Naive B cell (primary cell): ENCODE data around the gene PRKG1. TPM values are rescaled to one million over a fixed set of nuclear protein-coding genes. Genes with fewer than 3 reads are reported as not detected.
"Not testable (repeated sequence)": the region's sequence is repeated elsewhere in the genome, so short reads cannot be mapped to it uniquely, and the experiment has no call there.

ENCODE experiments used
- ATAC-seq, 2 donors: fragments of 150-1000 bp; cut with Tn5 transposase; 2 replicates each; pipeline ENCODE4 v1.10.0; 2021; ENCODE audit warnings: low read depth in 2 of 2, mild to moderate bottlenecking in 2 of 2, moderate library complexity in 2 of 2
- DNase-seq: peaks from one replicate; pipeline ENCODE4 v3.0.0; 2022
- H3K27ac Mint-ChIP-seq, 6 donors: one replicate each; pipeline ENCODE4 v1.8.0; 2020 to 2022; ENCODE audit warnings: mild to moderate bottlenecking in 6 of 6, mixed read lengths in 6 of 6, moderate library complexity in 5 of 6, inconsistent platforms in 2 of 6
- H3K27me3 Mint-ChIP-seq, 3 donors: one replicate each; pipeline ENCODE4 v1.8.0; 2021 to 2022; ENCODE audit warnings: mixed read lengths in 3 of 3, mild to moderate bottlenecking in 1 of 3
- H3K36me3 Mint-ChIP-seq, 2 donors: one replicate each; pipeline ENCODE4 v1.8.0; 2020 to 2022; ENCODE audit warnings: mixed read lengths in 2 of 2, inconsistent platforms in 1 of 2, mild to moderate bottlenecking in 1 of 2
- H3K4me1 Mint-ChIP-seq, 3 donors: one replicate each; pipeline ENCODE4 v1.8.0; 2020 to 2022; ENCODE audit warnings: mixed read lengths in 3 of 3, inconsistent platforms in 1 of 3, mild to moderate bottlenecking in 1 of 3, moderate library complexity in 1 of 3
- H3K4me3 Mint-ChIP-seq, 8 donors: one replicate each; pipeline ENCODE4 v1.8.0; 2020 to 2022; ENCODE audit warnings: mild to moderate bottlenecking in 8 of 8, mixed read lengths in 8 of 8, moderate library complexity in 8 of 8, inconsistent platforms in 2 of 8
- H3K9me3 Mint-ChIP-seq, 7 donors: one replicate each; pipeline ENCODE4 v1.8.0; 2020 to 2022; ENCODE audit warnings: mixed read lengths in 7 of 7, mild to moderate bottlenecking in 5 of 7, inconsistent platforms in 2 of 7, moderate library complexity in 1 of 7
- polyA plus RNA-seq, 6 donors: library from polyadenylated mRNA; unstranded; fragments of 300-500 nt; fragmentation: Illumina TruSeq; gene quantifications; one replicate each; pipeline ENCODE4 v1.2.3, GENCODE V29; 2021; ENCODE audit warnings: low read depth in 6 of 6

The PRKG1 gene
- polyA plus RNA-seq, 6 donors from 2014 or later = 0.21 TPM; not detected in 5

- Mint-ChIP-seq H3K36me3 (no peaks in the 10 kb centered on the region), H3K4me1 (no peaks in the 10 kb centered on the region), H3K27ac (no peak overlapping the region), H3K27me3 (peaks cover 5 to 7% (median 6%) of the 10 kb centered on the region in 3 donors), H3K9me3 (no peaks in the 10 kb centered on the region), H3K4me3 (no peak overlapping the region)
- no peak for DNase-seq
- no peak for ATAC-seq
Observed at GRCh38 chr10:51659344-51659743, 585.1 kb downstream of the PRKG1 start.

GRCh38 chr10:51663086-51663485, 588.8 kb downstream of the PRKG1 start:
- Mint-ChIP-seq H3K4me1 (no peaks in the 10 kb centered on the region), H3K27ac (no peak overlapping the region), H3K4me3 (no peak overlapping the region), H3K27me3 (peaks cover 0 to 6% (median 4%) of the 10 kb centered on the region in 3 donors), H3K36me3 (no peaks in the 10 kb centered on the region), H3K9me3 (no peaks in the 10 kb centered on the region)
- DNase-seq (no peak), ATAC-seq (no peak)

GRCh38 chr10:51666456-51666855, 592.2 kb downstream of the PRKG1 start:
- DNase-seq (no peak), ATAC-seq (no peak)
- no peak overlapping the region for H3K4me3 Mint-ChIP-seq
- peaks cover 0 to 6% (median 5%) of the 10 kb centered on the region in 3 donors for H3K27me3 Mint-ChIP-seq
- H3K36me3 Mint-ChIP-seq = no peaks in the 10 kb centered on the region
- no peaks in the 10 kb centered on the region for H3K4me1 Mint-ChIP-seq
- peaks cover 0 to 6% (median 0%) of the 10 kb centered on the region in 7 donors for H3K9me3 Mint-ChIP-seq
- H3K27ac Mint-ChIP-seq = no peak overlapping the region

GRCh38 chr10:51667678-51668335, 593.5 kb downstream of the PRKG1 start:
- no peak for DNase-seq
- Mint-ChIP-seq H3K4me1 (no peaks in the 10 kb centered on the region), H3K4me3 (no peak overlapping the region), H3K27ac (no peak overlapping the region), H3K9me3 (peaks cover 0 to 18% (median 3%) of the 10 kb centered on the region in 7 donors), H3K36me3 (peaks cover 0 to 6% of the 10 kb centered on the region in 2 donors), H3K27me3 (peaks cover 5 to 6% (median 5%) of the 10 kb centered on the region in 3 donors)
- no peak for ATAC-seq

- no peak overlapping the region for H3K4me3 Mint-ChIP-seq
- DNase-seq (no peak), ATAC-seq (no peak)
- peaks cover 0 to 22% (median 3%) of the 10 kb centered on the region in 7 donors for H3K9me3 Mint-ChIP-seq
- H3K27me3 Mint-ChIP-seq = peaks cover 5 to 6% (median 5%) of the 10 kb centered on the region in 3 donors
- H3K36me3 Mint-ChIP-seq = peaks cover 0 to 9% of the 10 kb centered on the region in 2 donors
- H3K27ac Mint-ChIP-seq = no peak overlapping the region
- H3K4me1 Mint-ChIP-seq = no peaks in the 10 kb centered on the region
Observed at GRCh38 chr10:51668336-51668689, 594.0 kb downstream of the PRKG1 start.

GRCh38 chr10:51669041-51669440, 594.8 kb downstream of the PRKG1 start:
- H3K4me3 Mint-ChIP-seq = no peak overlapping the region
- DNase-seq (no peak), ATAC-seq (no peak)
- peaks cover 0 to 24% (median 3%) of the 10 kb centered on the region in 7 donors for H3K9me3 Mint-ChIP-seq
- peaks cover 0 to 10% of the 10 kb centered on the region in 2 donors for H3K36me3 Mint-ChIP-seq
- peaks cover 5 to 6% (median 5%) of the 10 kb centered on the region in 3 donors for H3K27me3 Mint-ChIP-seq
- peak overlapping the region in 1 of 6 donors; percentile 51 for H3K27ac Mint-ChIP-seq
- H3K4me1 Mint-ChIP-seq = no peaks in the 10 kb centered on the region

GRCh38 chr10:51672039-51672535, 597.8 kb downstream of the PRKG1 start:
- Mint-ChIP-seq H3K9me3 (peaks cover 0 to 24% (median 3%) of the 10 kb centered on the region in 7 donors), H3K36me3 (peaks cover 0 to 10% of the 10 kb centered on the region in 2 donors), H3K4me3 (no peak overlapping the region), H3K27ac (no peak overlapping the region), H3K4me1 (no peaks in the 10 kb centered on the region), H3K27me3 (peaks cover 6 to 11% (median 9%) of the 10 kb centered on the region in 3 donors)
- DNase-seq (no peak), ATAC-seq (no peak)

GRCh38 chr10:51675088-51675487, 600.8 kb downstream of the PRKG1 start:
- Mint-ChIP-seq H3K4me3 (no peak overlapping the region), H3K27ac (no peak overlapping the region), H3K36me3 (peaks cover 0 to 10% of the 10 kb centered on the region in 2 donors), H3K4me1 (no peaks in the 10 kb centered on the region), H3K9me3 (peaks cover 0 to 24% (median 3%) of the 10 kb centered on the region in 7 donors), H3K27me3 (peaks cover 19 to 26% (median 21%) of the 10 kb centered on the region in 3 donors)
- no peak for DNase-seq
- no peak for ATAC-seq

- H3K4me3 Mint-ChIP-seq = no peak overlapping the region
- DNase-seq (no peak), ATAC-seq (no peak)
- H3K27ac Mint-ChIP-seq = no peak overlapping the region
- no peaks in the 10 kb centered on the region for H3K4me1 Mint-ChIP-seq
- peaks cover 25 to 42% (median 27%) of the 10 kb centered on the region in 3 donors for H3K27me3 Mint-ChIP-seq
- no peaks in the 10 kb centered on the region for H3K36me3 Mint-ChIP-seq
- no peaks in the 10 kb centered on the region for H3K9me3 Mint-ChIP-seq
Observed at GRCh38 chr10:51679841-51680240, 605.6 kb downstream of the PRKG1 start.

- Mint-ChIP-seq H3K27ac (no peak overlapping the region), H3K27me3 (peaks cover 17 to 45% (median 21%) of the 10 kb centered on the region in 3 donors), H3K9me3 (no peaks in the 10 kb centered on the region), H3K4me1 (no peaks in the 10 kb centered on the region), H3K4me3 (no peak overlapping the region), H3K36me3 (no peaks in the 10 kb centered on the region)
- ATAC-seq (no peak), DNase-seq (no peak)
Observed at GRCh38 chr10:51683031-51683691, 608.9 kb downstream of the PRKG1 start.

- H3K27ac Mint-ChIP-seq = peak overlapping the region in 1 of 6 donors; percentile 68
- H3K4me3 Mint-ChIP-seq = no peak overlapping the region
- no peak for DNase-seq
- no peak for ATAC-seq
- H3K4me1 Mint-ChIP-seq = no peaks in the 10 kb centered on the region
- peaks cover 15 to 22% (median 16%) of the 10 kb centered on the region in 3 donors for H3K27me3 Mint-ChIP-seq
- peaks cover 0 to 4% (median 0%) of the 10 kb centered on the region in 7 donors for H3K9me3 Mint-ChIP-seq
- no peaks in the 10 kb centered on the region for H3K36me3 Mint-ChIP-seq
Observed at GRCh38 chr10:51685768-51686167, 611.5 kb downstream of the PRKG1 start.

GRCh38 chr10:51687296-51687695, 613.0 kb downstream of the PRKG1 start:
- DNase-seq (no peak), ATAC-seq (no peak)
- no peaks in the 10 kb centered on the region for H3K4me1 Mint-ChIP-seq
- H3K36me3 Mint-ChIP-seq = no peaks in the 10 kb centered on the region
- peaks cover 12 to 17% (median 12%) of the 10 kb centered on the region in 3 donors for H3K27me3 Mint-ChIP-seq
- no peak overlapping the region for H3K4me3 Mint-ChIP-seq
- H3K9me3 Mint-ChIP-seq = peaks cover 0 to 4% (median 0%) of the 10 kb centered on the region in 7 donors
- no peak overlapping the region for H3K27ac Mint-ChIP-seq

GRCh38 chr10:51688826-51689225, 614.5 kb downstream of the PRKG1 start:
- ATAC-seq, H3K4me1 Mint-ChIP-seq, DNase-seq, H3K27ac Mint-ChIP-seq, H3K36me3 Mint-ChIP-seq, H3K4me3 Mint-ChIP-seq, H3K9me3 Mint-ChIP-seq: not testable (repeated sequence)
- H3K27me3 Mint-ChIP-seq = peaks cover 8 to 13% (median 10%) of the 10 kb centered on the region in 3 donors

- DNase-seq (no peak), ATAC-seq (no peak)
- no peaks in the 10 kb centered on the region for H3K36me3 Mint-ChIP-seq
- H3K4me1 Mint-ChIP-seq = no peaks in the 10 kb centered on the region
- H3K27me3 Mint-ChIP-seq = peaks cover 8 to 13% (median 10%) of the 10 kb centered on the region in 3 donors
- no peak overlapping the region for H3K4me3 Mint-ChIP-seq
- H3K9me3 Mint-ChIP-seq = peaks cover 0 to 4% (median 0%) of the 10 kb centered on the region in 7 donors
- no peak overlapping the region for H3K27ac Mint-ChIP-seq
Observed at GRCh38 chr10:51689536-51689935, 615.2 kb downstream of the PRKG1 start.
